Measurements from ENCODE around the gene IQGAP3.
"Not testable (repeated sequence)": the region's sequence is repeated elsewhere in the genome, so short reads cannot be mapped to it uniquely, and the experiment has no call there.

IQGAP3 gene

GRCh38 chr1:156593661-156593989, 21.3 kb upstream of the IQGAP3 start:
- DNase-seq, result no peak

GRCh38 chr1:156592910-156593660, 20.7 kb upstream of the IQGAP3 start:
- DNase-seq, result peak; percentile 10

GRCh38 chr1:156592158-156592909, 20.0 kb upstream of the IQGAP3 start:
- no peak for DNase-seq

GRCh38 chr1:156591432-156592157, 19.2 kb upstream of the IQGAP3 start, which contains the start of gene NAXE:
Gene NAXE (plus strand): TSS chr1:156591776. CDS start chr1:156591805, 29 bp downstream.
- peak; percentile 12 for DNase-seq

- no peak for DNase-seq
These were observed 18.7 kb upstream of the IQGAP3 start for GRCh38 chr1:156591181-156591431.

GRCh38 chr1:156590326-156591180, 18.2 kb upstream of the IQGAP3 start:
- no peak for DNase-seq

- DNase-seq, result no peak
These were observed 17.2 kb upstream of the IQGAP3 start for GRCh38 chr1:156589546-156589945.

GRCh38 chr1:156587927-156588326, 15.6 kb upstream of the IQGAP3 start:
- DNase-seq, result not testable (repeated sequence)

GRCh38 chr1:156586892-156587477, 14.6 kb upstream of the IQGAP3 start:
- DNase-seq, result no peak

- no peak for DNase-seq
These were observed 14.0 kb upstream of the IQGAP3 start for GRCh38 chr1:156586323-156586722.

GRCh38 chr1:156584813-156585212, 12.4 kb upstream of the IQGAP3 start:
- no peak for DNase-seq

GRCh38 chr1:156583821-156584622, 11.7 kb upstream of the IQGAP3 start:
- DNase-seq, result peak; percentile 72

- DNase-seq, result no peak
These were observed 10.1 kb upstream of the IQGAP3 start for GRCh38 chr1:156582388-156583017.

GRCh38 chr1:156581661-156582387, 9.5 kb upstream of the IQGAP3 start:
- no peak for DNase-seq

GRCh38 chr1:156579472-156579871, 7.1 kb upstream of the IQGAP3 start, which contains the start of gene TTC24:
Gene TTC24 (plus strand): TSS chr1:156579723. CDS start chr1:156581365, 1,642 bp downstream.
- DNase-seq, result no peak

- no peak for DNase-seq
These were observed 5.7 kb upstream of the IQGAP3 start for GRCh38 chr1:156578055-156578454.

- DNase-seq, result peak; percentile 28
These were observed 5.2 kb upstream of the IQGAP3 start for GRCh38 chr1:156577550-156577949.

- no peak for DNase-seq
These were observed 1.8 kb upstream of the IQGAP3 start for GRCh38 chr1:156574039-156574633.

- no peak for DNase-seq
These were observed 276 bp upstream of the IQGAP3 start for GRCh38 chr1:156572663-156573018.

- no peak for DNase-seq
These were observed 1.0 kb downstream of the IQGAP3 start for GRCh38 chr1:156571261-156571852.
